SK-N-SH treated with all-trans-retinoic acid at 6 μM for 48 hours (cell line): ENCODE results near the gene CGB2.

Experiments used
- ARNTL ChIP-seq: fragments of 450-650 bp; formaldehyde crosslinking; IDR thresholded peaks from 2 replicates; pipeline ENCODE4 v1.5.0; 2020; ENCODE audit warnings: low read depth, mild to moderate bottlenecking, moderate library complexity, borderline replicate concordance
- CSDC2 ChIP-seq: fragments of 250-450 bp; sonication (Bioruptor Pico); IDR thresholded peaks from 2 replicates; pipeline ENCODE4 v1.5.0; 2020; ENCODE audit warnings: mild to moderate bottlenecking, moderate library complexity
- ESRRG ChIP-seq: fragments of 250-450 bp; sonication (Bioruptor Pico); IDR thresholded peaks from 2 replicates; pipeline ENCODE4 v1.6.1; 2021; ENCODE audit warnings: mild to moderate bottlenecking
- GLIS3 ChIP-seq: fragments of 250-450 bp; sonication (Bioruptor Pico); IDR thresholded peaks from 2 replicates; pipeline ENCODE4 v1.5.0; 2020; ENCODE audit warnings: mild to moderate bottlenecking, moderate library complexity
- OSR1 ChIP-seq: fragments of 250-450 bp; sonication (Bioruptor Pico); IDR thresholded peaks from 2 replicates; pipeline ENCODE4 v1.8.0; 2022; ENCODE audit warnings: moderate library complexity, mild to moderate bottlenecking, inconsistent platforms
- PPARA ChIP-seq: fragments of 250-450 bp; sonication (Bioruptor Pico); IDR thresholded peaks from 2 replicates; pipeline ENCODE4 v1.5.0; 2020; ENCODE audit warnings: mild to moderate bottlenecking, borderline replicate concordance
- RARB ChIP-seq: fragments of 250-450 bp; sonication (Bioruptor Pico); IDR thresholded peaks from 2 replicates; pipeline ENCODE4 v1.8.0; 2021; ENCODE audit warnings: mild to moderate bottlenecking, moderate library complexity
- ZC3H10 ChIP-seq: fragments of 250-450 bp; sonication (Bioruptor Pico); IDR thresholded peaks from 2 replicates; pipeline ENCODE4 v1.5.1; 2021; ENCODE audit warnings: mild to moderate bottlenecking, moderate library complexity
- ZFP3 ChIP-seq: fragments of 250-450 bp; sonication (Bioruptor Pico); IDR thresholded peaks from 2 replicates; pipeline ENCODE4 v1.5.0; 2020; ENCODE audit warnings: mild to moderate bottlenecking, moderate library complexity
- ZFP30 ChIP-seq: fragments of 450-650 bp; formaldehyde crosslinking; IDR thresholded peaks from 2 replicates; pipeline ENCODE4 v1.5.0; 2022; ENCODE audit warnings: mild to moderate bottlenecking, moderate library complexity
- TF ChIP-seq, protein P1 (sequence below): fragments of 250-450 bp; sonication (Bioruptor Pico); IDR thresholded peaks from 2 replicates; pipeline ENCODE4 v1.8.0; 2020; ENCODE audit warnings: mild to moderate bottlenecking, moderate library complexity, borderline replicate concordance
- TF ChIP-seq, protein P2 (sequence below): fragments of 250-450 bp; sonication (Bioruptor Pico); IDR thresholded peaks from 2 replicates; pipeline ENCODE4 v1.5.1; 2021; ENCODE audit warnings: mild to moderate bottlenecking, moderate library complexity
- TF ChIP-seq, protein P3 (sequence below): fragments of 250-450 bp; sonication (Bioruptor Pico); IDR thresholded peaks from 2 replicates; pipeline ENCODE4 v1.5.0; 2020; ENCODE audit warnings: mild to moderate bottlenecking, moderate library complexity

DNA sequence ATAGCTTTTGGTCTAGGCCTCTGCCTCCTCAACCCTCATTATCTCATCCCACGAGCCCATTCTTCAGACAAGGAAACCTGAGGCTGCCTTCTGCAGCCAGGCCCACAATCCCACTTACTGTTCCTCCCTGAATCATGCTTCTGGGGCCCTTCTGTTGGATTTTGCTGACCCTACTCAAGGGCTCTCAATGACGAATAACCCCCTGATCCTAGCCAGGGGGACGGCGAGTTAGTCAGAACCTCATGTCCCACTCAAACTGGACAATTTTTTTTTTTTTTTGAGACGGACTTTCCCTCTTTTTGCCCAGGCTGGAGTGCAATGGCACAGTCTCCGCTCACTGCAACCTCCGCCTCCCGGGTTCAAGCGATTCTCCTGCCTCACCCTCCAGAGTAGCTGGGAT lies 9.6 kb upstream of the CGB2 start:
- TF ChIP-seq OSR1 (CRISPR knock-in tag) (no peak), ESRRG (CRISPR knock-in tag) (no peak), GLIS3 (CRISPR knock-in tag) (no peak), RARB (CRISPR knock-in tag) (no peak), ZFP30 (CRISPR knock-in tag) (no peak), PPARA (no peak), ARNTL (CRISPR knock-in tag) (no peak), ZC3H10 (no peak), CSDC2 (CRISPR knock-in tag) (no peak), ZFP3 (no peak)
- TF ChIP-seq, protein P1, sequence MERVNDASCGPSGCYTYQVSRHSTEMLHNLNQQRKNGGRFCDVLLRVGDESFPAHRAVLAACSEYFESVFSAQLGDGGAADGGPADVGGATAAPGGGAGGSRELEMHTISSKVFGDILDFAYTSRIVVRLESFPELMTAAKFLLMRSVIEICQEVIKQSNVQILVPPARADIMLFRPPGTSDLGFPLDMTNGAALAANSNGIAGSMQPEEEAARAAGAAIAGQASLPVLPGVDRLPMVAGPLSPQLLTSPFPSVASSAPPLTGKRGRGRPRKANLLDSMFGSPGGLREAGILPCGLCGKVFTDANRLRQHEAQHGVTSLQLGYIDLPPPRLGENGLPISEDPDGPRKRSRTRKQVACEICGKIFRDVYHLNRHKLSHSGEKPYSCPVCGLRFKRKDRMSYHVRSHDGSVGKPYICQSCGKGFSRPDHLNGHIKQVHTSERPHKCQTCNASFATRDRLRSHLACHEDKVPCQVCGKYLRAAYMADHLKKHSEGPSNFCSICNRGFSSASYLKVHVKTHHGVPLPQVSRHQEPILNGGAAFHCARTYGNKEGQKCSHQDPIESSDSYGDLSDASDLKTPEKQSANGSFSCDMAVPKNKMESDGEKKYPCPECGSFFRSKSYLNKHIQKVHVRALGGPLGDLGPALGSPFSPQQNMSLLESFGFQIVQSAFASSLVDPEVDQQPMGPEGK (CRISPR knock-in tag) = no peak
- TF ChIP-seq, protein P2, sequence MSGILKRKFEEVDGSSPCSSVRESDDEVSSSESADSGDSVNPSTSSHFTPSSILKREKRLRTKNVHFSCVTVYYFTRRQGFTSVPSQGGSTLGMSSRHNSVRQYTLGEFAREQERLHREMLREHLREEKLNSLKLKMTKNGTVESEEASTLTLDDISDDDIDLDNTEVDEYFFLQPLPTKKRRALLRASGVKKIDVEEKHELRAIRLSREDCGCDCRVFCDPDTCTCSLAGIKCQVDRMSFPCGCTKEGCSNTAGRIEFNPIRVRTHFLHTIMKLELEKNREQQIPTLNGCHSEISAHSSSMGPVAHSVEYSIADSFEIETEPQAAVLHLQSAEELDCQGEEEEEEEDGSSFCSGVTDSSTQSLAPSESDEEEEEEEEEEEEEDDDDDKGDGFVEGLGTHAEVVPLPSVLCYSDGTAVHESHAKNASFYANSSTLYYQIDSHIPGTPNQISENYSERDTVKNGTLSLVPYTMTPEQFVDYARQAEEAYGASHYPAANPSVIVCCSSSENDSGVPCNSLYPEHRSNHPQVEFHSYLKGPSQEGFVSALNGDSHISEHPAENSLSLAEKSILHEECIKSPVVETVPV (CRISPR knock-in tag) = no peak
- TF ChIP-seq, protein P3, sequence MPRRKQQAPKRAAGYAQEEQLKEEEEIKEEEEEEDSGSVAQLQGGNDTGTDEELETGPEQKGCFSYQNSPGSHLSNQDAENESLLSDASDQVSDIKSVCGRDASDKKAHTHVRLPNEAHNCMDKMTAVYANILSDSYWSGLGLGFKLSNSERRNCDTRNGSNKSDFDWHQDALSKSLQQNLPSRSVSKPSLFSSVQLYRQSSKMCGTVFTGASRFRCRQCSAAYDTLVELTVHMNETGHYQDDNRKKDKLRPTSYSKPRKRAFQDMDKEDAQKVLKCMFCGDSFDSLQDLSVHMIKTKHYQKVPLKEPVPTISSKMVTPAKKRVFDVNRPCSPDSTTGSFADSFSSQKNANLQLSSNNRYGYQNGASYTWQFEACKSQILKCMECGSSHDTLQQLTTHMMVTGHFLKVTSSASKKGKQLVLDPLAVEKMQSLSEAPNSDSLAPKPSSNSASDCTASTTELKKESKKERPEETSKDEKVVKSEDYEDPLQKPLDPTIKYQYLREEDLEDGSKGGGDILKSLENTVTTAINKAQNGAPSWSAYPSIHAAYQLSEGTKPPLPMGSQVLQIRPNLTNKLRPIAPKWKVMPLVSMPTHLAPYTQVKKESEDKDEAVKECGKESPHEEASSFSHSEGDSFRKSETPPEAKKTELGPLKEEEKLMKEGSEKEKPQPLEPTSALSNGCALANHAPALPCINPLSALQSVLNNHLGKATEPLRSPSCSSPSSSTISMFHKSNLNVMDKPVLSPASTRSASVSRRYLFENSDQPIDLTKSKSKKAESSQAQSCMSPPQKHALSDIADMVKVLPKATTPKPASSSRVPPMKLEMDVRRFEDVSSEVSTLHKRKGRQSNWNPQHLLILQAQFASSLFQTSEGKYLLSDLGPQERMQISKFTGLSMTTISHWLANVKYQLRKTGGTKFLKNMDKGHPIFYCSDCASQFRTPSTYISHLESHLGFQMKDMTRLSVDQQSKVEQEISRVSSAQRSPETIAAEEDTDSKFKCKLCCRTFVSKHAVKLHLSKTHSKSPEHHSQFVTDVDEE (CRISPR knock-in tag) = no peak
